GM19043 (cell line): Measurements from ENCODE around the gene NAGPA.

Source experiments
- ATAC-seq: cut with Tn5 transposase; IDR thresholded peaks from one replicate; pipeline ENCODE4 v1.9.1; 2021; ENCODE audit warnings: low read depth; ENCODE audit not compliant: unreplicated experiment

The NAGPA gene

DNA sequence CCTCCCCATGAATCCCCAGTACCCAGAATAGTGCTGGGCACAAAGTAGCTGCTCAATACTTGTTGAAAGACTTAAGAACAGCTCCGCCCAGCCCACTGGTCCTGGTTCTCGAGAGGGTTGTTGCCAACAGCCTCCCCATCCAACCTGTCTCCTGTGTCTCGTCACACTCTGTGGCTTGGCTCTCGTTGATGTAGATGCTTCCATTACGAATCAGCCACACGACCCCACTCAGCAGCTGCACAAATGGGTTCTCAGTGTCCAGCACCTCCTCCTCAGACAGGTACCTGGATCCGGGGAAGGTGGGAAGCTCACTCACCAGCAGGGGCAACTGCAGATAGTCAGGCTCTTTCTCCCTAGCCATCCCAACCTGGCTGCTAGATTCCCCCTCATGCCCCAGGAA lies 2.1 kb downstream of the NAGPA start:
- ATAC-seq, result no peak

DNA sequence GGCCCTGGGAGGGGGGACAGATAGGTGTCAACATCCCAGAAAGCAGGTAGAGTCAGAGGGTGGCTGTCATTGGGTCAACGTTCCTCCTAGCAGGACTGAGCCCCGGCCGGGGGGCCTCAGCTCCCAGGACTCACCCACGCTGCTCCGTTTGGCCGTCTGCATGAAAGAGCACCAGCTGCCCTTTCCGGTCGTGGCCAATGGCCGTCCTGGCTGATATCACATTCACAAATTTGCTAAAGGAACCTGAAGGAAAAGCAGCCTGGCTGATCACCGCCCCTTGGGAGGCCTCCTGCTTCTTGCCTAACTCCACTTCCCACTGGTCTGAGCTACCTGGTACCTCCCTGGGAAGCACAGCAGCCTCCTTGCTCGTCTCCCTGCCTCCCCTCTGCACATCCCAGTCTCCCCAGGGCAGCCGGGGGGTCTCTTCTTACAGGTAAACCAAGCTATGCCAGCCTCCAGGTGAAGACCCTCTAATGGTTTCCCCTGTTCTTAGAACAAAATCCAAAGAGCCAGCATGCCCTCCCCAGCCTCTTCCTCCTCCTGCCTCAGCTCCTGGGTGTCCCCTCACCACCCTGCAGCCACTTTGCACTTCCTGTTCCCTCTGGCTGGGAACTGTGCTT lies 3.4 kb downstream of the NAGPA start:
- no peak for ATAC-seq

DNA sequence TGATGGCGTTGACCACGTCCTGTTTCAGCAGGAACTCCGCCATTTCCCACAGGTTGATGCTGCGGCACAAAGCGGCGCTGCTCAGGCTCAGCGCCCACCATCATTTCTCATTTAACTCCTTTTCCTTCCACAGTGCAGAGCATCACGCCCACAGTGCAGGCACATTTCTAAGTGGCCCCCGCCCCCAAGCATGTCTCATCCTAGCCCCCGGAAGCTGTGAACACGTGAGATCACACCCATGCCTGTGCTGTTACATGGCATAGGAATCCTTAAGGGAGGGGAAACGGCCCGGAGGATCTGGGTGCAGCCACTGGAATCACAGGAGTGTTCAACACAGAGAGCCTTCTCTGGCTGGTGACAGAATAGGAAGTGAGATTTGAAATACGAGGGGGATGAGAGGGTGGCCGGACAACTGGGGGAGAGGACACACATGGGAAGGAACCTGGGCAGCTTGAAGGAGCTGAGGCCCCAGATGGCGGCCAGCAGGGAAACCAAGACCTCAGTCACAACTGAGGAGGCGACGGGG lies 4.7 kb downstream of the NAGPA start:
- no peak for ATAC-seq

- ATAC-seq, result no peak
Observed at GRCh38 chr16:5027575-5028235, 6.0 kb downstream of the NAGPA start.

- no peak for ATAC-seq
Observed at GRCh38 chr16:5027086-5027485, 6.6 kb downstream of the NAGPA start.

- ATAC-seq, result no peak
Observed at GRCh38 chr16:5026664-5027063, 7.1 kb downstream of the NAGPA start.

GRCh38 chr16:5025171-5025632 lies 8.5 kb downstream of the NAGPA start:
- ATAC-seq, result no peak

DNA sequence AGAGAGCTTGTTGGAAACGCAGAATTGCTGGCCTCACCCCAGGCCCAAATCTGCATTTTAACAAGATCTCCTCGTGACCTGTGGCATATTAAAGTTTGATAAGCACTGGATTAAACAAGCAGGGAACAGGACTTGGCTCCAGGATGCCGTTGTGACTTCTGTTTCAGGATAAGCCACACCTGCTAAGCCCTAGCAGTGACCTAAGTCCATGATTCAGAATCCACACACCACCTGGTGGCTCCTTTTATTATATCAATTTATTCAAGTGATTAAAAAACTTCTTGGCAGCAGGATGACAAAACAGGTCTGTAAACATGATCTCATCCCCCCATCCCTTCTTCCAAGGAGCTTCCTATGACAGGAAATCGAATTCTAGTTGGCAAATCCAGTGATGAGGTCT lies 9.1 kb downstream of the NAGPA start:
- ATAC-seq, result no peak

- ATAC-seq, result no peak
Observed at GRCh38 chr16:5022521-5022920, 11.2 kb downstream of the NAGPA start.

DNA sequence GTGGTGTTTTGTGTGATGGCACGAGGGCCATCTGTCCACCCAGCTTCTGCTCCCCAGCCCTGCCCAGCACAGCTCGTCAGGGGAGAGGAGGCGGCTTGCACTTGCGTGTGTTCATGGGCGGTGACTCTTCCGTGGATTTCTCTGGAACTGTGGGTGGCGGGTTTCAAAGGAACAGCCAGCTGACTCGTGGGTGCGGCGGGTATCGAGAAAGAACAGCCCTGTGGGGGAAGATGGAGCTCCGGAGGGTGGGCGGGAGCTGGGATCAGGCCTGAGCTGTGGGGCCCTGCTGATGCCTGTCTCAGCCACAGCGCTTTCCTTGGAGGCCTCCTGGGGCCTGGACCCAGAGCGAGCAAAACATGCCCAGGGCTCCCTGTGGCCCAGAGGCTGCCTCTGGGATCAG lies 13.2 kb downstream of the NAGPA start:
- ATAC-seq, result no peak

- ATAC-seq, result no peak
Observed at GRCh38 chr16:5019775-5020174, 14.0 kb downstream of the NAGPA start.

DNA sequence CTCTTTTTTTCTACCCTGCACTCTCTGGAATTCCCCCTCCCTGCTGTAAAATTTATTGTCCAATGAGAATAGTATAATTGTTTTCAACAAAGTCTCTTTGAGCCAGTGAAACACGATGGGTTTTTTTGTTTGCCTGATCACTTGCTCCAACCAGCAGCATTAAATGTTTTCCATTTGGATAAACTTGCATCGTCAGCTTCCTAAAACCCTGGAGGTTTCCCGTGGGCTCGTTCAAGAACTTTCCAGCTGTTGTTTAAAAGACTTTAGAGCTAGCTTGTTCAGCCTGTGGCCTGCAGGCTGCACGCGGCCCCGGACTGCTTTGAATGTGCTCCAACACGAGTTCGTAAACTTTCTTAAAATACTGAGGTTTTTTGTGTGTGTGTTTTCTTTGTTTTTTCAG lies 14.9 kb downstream of the NAGPA start:
- no peak for ATAC-seq

- ATAC-seq, result no peak
Observed at GRCh38 chr16:5017678-5017969, 16.1 kb downstream of the NAGPA start.

DNA sequence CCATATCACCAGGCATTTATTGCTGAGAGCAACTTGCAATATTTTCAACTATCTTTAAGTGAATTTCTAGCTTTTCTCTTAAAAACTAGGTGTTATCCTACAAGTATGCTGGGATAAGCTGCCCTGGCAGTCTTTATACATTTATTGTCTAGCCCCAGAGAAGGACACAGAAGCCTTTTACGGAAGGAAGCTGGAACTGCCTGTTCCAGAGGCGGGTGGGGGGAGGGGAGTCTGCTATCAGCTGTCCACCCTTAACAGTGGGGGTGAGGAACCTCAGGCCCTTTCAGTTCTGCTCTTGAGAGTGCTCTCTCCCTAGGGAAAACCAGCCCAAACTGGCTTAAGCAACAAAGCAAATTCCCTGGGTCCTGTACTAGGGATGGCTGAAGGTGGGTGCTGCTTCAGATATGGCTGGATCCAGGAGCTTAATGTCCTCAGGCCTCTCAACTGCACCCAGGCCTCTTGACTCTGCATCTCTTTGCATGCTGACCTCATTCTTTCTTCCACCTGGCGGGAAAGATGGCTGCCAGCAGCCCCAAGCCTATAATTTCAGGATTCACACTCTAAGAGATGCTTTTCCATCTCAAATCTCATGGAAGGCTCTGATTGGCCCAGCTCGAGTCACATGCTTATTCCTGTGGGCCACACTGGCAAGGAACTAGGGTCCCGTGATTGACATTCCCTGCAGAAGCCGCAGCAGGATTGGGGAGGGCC lies 16.6 kb downstream of the NAGPA start:
- ATAC-seq, result no peak

DNA sequence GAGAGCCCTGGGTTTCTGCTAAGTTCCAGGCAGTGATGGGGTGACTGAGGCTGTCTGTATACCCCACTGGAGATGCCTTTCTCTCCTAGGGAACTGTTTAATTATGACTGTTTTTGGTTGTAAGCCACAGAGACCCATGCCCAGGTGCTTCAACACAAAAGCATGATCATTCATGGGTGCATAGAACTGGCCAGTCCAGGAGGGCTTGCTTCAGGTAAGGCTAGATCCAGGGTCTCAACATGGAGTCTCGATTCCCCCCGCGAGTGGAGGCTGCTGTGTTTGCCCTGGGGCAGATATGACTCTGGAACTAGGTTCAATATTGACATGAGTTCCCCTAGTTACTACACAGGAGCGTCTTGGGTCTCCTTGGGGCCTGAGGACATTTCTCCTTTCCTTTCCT lies 17.8 kb downstream of the NAGPA start:
- ATAC-seq, result no peak

GRCh38 chr16:5015351-5015750 lies 18.4 kb downstream of the NAGPA start:
- no peak for ATAC-seq

- ATAC-seq, result no peak
Observed at GRCh38 chr16:5012887-5013286, 20.8 kb downstream of the NAGPA start.

DNA sequence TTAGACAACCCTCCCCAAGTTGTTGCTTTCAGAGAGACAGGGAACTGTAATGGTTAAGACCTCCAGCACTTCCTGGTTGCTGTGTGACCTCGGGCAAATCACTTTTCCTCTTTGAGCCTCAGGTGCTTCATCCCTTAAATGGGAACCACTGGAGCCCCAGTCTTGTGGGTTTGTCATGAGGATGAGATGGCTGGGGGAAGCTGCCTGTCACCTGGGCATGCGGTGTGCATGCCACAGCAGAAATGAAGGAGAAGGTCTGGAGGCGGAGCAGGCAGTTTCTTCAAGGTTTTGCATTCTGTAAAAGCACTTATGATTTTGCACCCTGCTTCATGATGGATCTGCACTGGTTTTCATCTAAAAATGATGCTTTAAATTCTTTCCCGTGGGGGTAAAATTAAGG lies 22.1 kb downstream of the NAGPA start:
- ATAC-seq, result no peak

DNA sequence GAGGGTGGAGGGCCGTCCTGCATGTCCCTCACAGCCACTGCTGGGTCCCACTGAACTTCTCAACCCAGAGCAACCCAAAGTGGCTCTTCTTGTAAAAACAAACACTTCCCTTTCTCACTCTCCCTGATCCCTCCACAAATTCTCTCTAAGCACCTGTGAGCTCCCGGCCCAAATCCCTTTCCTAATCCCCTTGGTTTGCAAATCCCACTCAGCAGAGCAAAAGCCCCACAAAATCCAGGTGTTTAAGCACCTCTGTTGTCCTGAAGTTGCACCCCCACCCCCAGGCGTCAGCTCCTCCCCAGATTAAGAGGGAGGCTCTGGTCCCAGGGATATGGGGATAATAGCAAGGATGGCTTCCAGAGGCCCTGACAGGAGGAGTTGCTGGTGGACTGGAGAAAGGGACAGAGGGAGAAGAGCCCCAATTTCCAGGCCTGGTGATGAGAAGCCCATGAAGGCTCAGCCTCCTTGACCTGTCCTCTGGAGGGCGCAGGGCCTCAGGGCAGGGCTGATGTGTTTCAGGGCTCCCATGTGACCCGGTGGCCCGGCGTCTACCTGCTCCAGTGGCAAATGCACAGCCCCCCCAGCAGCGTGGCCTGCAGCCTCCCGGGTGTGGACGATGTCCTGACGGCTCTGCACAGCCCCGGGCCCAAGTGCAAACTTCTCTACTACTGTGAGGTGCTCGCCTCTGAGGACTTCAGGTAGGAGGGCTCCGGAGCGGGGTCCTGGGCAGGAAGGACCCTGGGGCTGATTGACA lies 23.0 kb downstream of the NAGPA start:
- ATAC-seq, result no peak

- no peak for ATAC-seq
Observed at GRCh38 chr16:5008311-5008731, 25.4 kb downstream of the NAGPA start.

DNA sequence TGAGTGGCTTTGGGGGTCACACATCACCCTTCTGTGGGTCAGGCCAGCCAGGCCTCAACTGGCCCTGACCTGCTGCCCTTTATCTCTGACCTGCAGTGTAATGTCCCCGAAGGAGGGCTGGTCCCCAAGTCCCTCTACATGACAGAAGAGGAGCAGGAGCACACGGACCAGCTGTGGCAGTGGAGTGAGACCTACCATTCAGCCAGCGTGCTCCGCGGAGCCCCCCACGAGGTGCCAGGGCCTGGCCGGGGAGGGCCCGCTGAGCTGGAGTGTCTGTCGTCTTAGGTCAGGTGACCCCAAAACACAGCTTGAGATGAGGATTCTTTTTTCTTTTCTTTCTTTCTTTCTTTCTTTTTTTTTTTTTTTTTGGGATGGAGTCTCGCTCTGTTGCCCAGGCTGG lies 26.5 kb downstream of the NAGPA start:
- ATAC-seq, result no peak
